Stimulated activated CD4-positive, alpha-beta T cell treated with anti-CD3 and anti-CD28 coated beads, Interleukin-4, amount 100 ng/mL, for 48 hours (primary cell): Measurements from ENCODE around the gene TMEM198.

Experiments
- DNase-seq, 2 donors: peaks; one replicate each; pipeline ENCODE4 v3.0.0-alpha.2; 2020; ENCODE audit warnings: low read depth in 2 of 2

TMEM198 gene

DNA sequence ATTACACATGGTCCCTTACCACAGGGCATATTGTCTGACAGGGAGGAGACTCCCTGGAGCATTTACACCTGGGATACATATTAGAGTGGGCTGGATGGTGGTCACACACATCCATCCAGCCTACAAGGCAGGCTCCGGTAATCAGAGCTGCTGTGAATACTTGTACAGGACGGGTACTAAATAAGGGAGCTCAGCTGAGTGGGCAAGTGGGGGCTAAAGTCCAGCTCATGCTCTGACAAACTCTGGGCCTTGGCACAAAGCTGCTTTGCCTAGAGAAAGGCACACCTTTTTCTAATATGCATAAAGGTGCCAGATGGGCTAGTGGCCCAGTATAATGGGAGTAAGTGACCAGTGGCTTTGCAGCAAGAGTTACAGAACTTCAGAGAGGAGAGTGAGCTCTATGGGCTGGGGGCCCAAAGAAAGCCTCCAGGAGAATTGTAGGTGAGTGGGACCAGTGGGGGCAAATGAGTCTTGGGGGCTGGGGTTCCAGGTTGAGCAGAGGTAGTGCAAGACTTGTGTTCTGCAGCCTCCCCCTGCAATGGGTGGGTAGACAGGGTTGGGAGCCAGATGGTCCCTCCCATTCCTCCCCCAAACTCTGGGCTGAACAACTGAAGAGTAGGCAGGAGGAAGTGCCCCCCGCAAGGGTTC lies 1.6 kb downstream of the TMEM198 start:
- no peak for DNase-seq

DNA sequence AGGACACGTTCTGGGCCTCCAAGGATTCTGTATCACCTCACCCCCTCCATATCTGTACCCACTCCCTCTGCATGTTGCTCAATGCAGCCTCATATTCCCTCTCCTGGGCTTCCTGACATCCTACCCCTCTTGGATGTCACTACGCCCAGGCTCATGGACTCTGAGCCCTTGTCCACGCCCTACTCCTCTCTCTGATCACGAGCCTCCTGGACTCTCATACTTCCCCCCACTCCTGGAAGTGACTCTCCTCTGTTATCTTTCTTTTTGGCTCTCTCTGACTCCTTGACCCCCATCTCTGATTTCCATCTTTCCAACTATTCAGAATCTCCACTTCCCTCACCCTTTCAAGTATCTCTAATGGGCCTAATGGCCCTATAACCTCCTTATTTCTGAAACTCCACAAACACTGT lies 2.1 kb downstream of the TMEM198 start:
- no peak for DNase-seq

GRCh38 chr2:219547621-219548020 lies 3.8 kb downstream of the TMEM198 start:
- no peak for DNase-seq

DNA sequence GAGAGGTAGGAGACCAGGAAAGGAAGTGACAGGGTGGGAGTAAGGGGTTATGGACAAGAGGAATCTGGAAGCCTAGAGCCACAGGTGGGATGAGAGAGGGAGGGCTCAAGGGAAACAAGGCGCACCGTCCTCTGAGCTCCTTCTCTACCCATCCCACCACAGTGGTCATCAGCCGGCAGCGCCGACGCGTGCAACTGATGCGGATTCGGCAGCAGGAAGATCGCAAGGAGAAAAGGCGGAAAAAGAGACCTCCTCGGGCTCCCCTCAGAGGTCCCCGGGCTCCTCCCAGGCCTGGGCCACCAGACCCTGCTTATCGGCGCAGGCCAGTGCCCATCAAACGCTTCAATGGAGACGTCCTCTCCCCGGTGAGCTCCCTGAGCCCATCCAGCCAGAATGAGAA lies 5.2 kb downstream of the TMEM198 start:
- no peak for DNase-seq

DNA sequence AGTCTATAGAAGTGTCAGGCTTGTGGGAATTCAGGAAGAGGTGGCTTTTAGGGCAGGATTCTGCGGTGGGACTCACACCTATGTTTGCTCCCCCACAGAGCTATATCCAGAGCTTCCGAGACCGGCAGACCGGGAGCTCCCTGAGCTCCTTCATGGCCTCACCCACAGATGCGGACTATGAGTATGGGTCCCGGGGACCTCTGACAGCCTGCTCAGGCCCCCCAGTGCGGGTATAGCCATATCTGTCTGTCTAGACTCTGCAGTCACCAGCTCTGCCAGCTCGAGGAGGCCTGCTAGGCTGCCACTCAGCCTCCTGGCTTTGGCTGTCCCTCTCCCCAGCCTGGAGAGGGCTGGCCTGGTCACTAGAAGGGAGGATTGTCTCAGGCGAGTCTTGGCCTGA lies 5.8 kb downstream of the TMEM198 start:
- no peak for DNase-seq

DNA sequence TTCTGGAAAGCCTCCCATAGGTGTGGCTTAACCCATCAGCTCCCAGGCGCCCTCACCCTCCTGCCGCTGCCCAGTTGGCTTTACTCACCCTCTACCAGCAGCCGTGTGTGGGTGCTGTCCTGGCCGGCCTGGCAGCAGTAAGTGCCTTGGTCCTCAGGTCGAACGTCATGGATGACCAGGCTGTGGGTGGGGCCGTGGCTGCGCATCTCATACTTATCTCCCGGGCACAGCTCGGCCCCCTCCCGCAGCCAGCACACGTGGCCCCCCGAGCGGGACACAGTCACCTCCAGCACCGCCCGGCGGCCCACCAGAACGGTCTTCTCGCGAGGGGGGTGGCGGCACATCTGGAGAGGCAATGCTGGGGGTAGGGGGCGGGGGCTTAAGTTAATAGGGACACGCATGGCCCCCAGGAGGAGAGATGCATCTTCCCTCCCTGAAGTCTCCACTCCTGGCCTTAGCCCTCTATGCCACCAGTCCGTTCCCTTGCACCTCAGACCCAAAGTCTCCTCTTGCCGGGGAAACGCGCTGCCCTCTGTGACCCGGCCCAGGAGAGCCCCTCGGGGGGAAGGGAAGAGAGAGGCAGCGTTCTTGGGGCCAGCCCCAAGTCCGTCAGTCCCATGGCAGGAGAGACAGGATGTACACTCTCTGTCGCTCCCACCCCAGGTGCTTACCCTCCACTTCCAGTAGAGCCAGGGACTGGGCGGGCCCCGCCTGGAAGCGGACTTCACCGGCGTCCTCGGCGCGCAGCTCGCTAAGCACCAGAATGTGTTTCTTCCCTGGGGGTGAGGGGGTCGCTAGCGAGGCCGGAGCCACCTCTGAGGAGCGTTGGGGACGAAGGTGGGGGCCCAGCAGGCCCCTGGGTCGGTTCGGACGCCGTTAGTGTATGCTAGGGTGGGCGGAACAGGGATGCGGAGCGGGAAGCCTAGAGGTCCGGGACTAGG lies 7.9 kb downstream of the TMEM198 start:
- DNase-seq, result no peak

GRCh38 chr2:219552382-219553167 lies 8.7 kb downstream of the TMEM198 start:
- peak; percentile 77 to 78 for DNase-seq

GRCh38 chr2:219553168-219553417 lies 9.3 kb downstream of the TMEM198 start:
- no peak for DNase-seq

- no peak for DNase-seq
Measured at GRCh38 chr2:219553463-219553963, 9.7 kb downstream of the TMEM198 start.

GRCh38 chr2:219554350-219554749 lies 10.5 kb downstream of the TMEM198 start:
- no peak for DNase-seq

GRCh38 chr2:219555956-219556355 lies 12.1 kb downstream of the TMEM198 start:
- no peak for DNase-seq

- DNase-seq, result no peak
Measured at GRCh38 chr2:219556413-219556812, 12.6 kb downstream of the TMEM198 start.

GRCh38 chr2:219557320-219557719 lies 13.5 kb downstream of the TMEM198 start:
- no peak for DNase-seq

- no peak for DNase-seq
Measured at GRCh38 chr2:219557791-219558785, 14.3 kb downstream of the TMEM198 start.

- DNase-seq, result no peak
Measured at GRCh38 chr2:219559156-219559915, 15.5 kb downstream of the TMEM198 start.

DNA sequence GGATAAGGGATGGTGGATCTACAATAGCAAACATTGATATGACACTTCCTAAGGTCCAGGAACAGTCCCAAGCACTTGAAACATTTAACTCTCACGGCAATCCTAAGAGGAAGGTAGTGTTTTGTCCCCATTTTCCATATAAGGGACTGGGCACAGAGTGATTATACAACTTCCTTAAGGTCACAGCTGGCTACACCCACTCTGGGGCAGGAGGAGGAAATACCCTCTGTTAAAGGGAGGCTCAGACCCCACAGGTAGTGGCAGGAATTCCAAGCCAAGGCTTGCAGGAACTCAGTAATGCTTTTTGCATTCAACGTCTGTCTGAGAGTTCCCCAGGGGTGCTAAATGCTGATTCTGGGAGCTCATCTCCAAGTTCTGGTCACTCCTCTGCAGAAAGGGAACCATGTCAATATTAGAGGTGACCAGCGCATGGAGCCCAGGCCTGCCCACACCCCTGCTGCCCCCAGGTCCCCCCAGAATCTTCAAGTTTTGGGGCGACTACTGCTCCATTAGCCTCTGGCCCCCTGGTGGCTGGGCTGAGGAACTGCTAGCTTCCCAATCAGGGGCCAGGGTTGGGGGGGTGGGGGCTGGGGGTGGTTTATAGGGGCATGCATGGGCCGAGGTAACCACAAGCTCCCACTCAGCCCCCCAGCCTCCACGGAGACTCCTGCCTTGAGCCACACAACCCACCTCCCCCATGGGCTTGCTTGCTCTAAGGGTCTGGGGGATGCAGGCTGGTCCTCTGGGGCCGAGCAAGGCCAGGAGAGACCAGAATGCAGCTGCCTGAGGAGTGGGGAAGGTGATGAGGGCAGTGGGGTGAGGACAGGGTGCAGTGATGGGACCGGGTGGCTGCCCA lies 16.4 kb downstream of the TMEM198 start:
- no peak for DNase-seq

- DNase-seq, result no peak
Measured at GRCh38 chr2:219560893-219561178, 17.0 kb downstream of the TMEM198 start.

DNA sequence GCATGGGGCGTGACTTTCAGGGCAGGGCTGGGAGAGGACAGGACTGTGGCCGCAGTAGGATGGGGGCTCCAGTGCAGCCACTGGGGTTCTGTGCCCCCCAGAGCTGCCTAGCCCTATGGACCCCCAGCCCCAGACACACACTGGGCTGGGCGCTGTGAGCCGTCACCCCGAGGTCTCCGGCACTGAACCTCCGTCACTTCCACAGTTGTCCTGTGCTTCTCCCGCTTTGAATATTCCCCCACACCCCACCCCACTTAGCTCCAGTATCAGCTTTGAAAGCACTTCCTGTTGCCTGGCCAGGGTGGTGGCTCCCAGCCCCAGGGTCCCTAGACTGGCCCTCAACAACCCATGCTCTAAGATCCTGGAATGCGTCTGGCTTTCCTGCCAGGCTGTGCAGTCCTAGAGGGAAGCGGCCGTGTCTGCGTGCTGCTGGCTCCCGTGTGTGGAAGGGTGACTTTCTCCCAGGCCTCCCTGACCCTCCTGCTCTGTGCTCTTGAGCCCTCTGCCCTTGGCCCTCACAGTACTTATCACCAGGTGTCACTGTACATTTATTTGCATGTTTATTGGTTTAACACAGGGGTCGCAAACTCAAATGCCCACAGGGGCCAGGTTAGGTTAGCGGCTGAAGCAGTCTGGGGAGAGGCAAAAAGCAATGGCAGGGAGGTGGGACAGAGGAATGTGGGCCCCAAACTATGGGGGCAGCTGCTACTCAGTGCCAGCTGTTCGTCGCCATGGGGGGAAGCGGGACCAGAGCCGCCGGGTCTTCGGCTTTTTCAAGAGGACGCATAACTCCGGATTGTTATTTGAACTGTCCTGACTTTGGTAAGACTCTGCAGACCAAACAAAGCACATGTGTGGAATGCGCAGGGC lies 17.6 kb downstream of the TMEM198 start:
- no peak for DNase-seq
